ENCODE results near the gene ALDH3B2. TPM values are rescaled to one million over a fixed set of nuclear protein-coding genes. Genes with fewer than 3 reads are reported as not detected.

Gene ALDH3B2
- total and polyA plus RNA-seq, 2 of the 8 experiments (the other 6 are each of a cell fraction or from before 2014, with no cell fraction given): not detected

DNA sequence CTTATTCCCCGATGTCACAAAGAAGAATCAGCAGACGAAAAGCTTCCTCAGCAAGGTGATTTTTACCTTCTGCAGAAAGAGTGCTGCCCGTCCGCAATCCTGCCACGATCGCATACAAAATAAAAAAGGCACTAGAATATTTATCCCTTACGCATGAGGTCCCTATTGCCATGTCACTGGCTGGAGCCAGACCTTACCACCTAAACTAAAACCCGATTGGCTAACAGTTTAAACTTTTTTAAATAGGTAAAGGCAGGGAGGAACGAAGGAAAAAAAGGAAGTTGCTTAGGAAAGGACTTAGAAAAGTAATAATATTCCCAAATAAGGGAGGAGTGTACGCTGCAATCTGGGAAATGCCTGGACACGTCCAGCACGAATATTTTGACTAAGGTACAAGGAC lies 21.2 kb upstream of the ALDH3B2 start:
- H2BK15ac ChIP-seq (ENCODE audit: low read length): no peak overlapping the region
- H3K18ac ChIP-seq (ENCODE audit: extremely low read depth, low read length): no peak overlapping the region
- H3K23ac ChIP-seq (ENCODE audit: insufficient read length): no peak overlapping the region
- H3K9ac ChIP-seq (replicated peaks in 1 of 4; ENCODE audit: extremely low read depth in 1 of 4, low read depth in 3 of 4, low read length in 3 of 4): no peak overlapping the region
- no peak overlapping the region for H2BK12ac ChIP-seq (ENCODE audit: low read depth, low read length)
- H4K20me1 ChIP-seq (replicated peaks in 1 of 2; ENCODE audit: control insufficient read depth in 1 of 2, insufficient read depth in 2 of 2, low read length in 2 of 2): no peaks in the 10 kb centered on the region
- no peak overlapping the region for H3K14ac ChIP-seq (ENCODE audit: insufficient read length)
- peaks cover 3 to 6% of the 10 kb centered on the region in 2 experiments; a peak in 3 of 4 replicates for H3K9me3 ChIP-seq (ENCODE audit: insufficient read depth in 2 of 2, low read depth in 1 of 2, low read length in 1 of 2)
- POLR2A ChIA-PET (ENCODE audit: partially characterized antibody): no interaction called here
- H3K27me3 ChIP-seq (replicated peaks in 1 of 4; ENCODE audit: control insufficient read depth in 3 of 4, extremely low read depth in 1 of 4, insufficient read depth in 3 of 4, low read length in 3 of 4): no peaks in the 10 kb centered on the region; a peak in 2 of 7 replicates
- 91% methylated on average over 12 of the region's 12 CpGs; no CpG with 5 or more reads in 1 of the 2 experiments for WGBS, 2 experiments (ENCODE audit: extremely low coverage in 1 of 2, insufficient coverage in 1 of 2, insufficient read length in 1 of 2, insufficient replicate concordance in 2 of 2, low coverage in 1 of 2, low lambda C conversion rate in 2 of 2, missing lambda C conversion rate in 1 of 2)
- no peak overlapping the region for H4K5ac ChIP-seq (ENCODE audit: insufficient read length, low read depth, low read length)
- H2AK5ac ChIP-seq (ENCODE audit: low read depth, low read length): no peak overlapping the region
- no peaks in the 10 kb centered on the region for H3K23me2 ChIP-seq (ENCODE audit: low read depth, low read length)
- FAIRE-seq (no peak), DNase-seq (ENCODE audit: low read depth in 1 of 2, low spot score in 2 of 2) (no peak)
- no peaks in the 10 kb centered on the region for H3K36me3 ChIP-seq (ENCODE audit: control insufficient read depth in 2 of 4, insufficient read depth in 4 of 4, low read length in 3 of 4)
- no peak overlapping the region for H3K4ac ChIP-seq (replicated peaks; ENCODE audit: insufficient read length, low read depth, low read length)
- no peaks in the 10 kb centered on the region for H3K79me2 ChIP-seq (ENCODE audit: control insufficient read depth in 1 of 2, insufficient read depth in 2 of 2, low read length in 2 of 2)
- H3K4me3 ChIP-seq (ENCODE audit: extremely low read depth in 1 of 4, insufficient read depth in 2 of 4, low read depth in 3 of 4, low read length in 4 of 4): no peak overlapping the region
- no peak overlapping the region for H2BK5ac ChIP-seq (ENCODE audit: low read depth, low read length)
- no peak overlapping the region for H2BK20ac ChIP-seq (ENCODE audit: low read length)
- H3K79me1 ChIP-seq (ENCODE audit: low read depth, low read length): no peaks in the 10 kb centered on the region
- H3K56ac ChIP-seq (replicated peaks; ENCODE audit: insufficient read length, low read depth, low read length): no peak overlapping the region
- H4K8ac ChIP-seq (ENCODE audit: extremely low read depth, insufficient read depth, low read length): no peak overlapping the region
- H3K27ac ChIP-seq (ENCODE audit: low read depth, low read length): no peak overlapping the region
- no peak overlapping the region for H4K91ac ChIP-seq (replicated peaks; ENCODE audit: insufficient read length, low read length)
- H3K4me1 ChIP-seq (replicated peaks in 1 of 4; ENCODE audit: control insufficient read depth in 3 of 4, insufficient read depth in 4 of 4, low read length in 3 of 4): no peaks in the 10 kb centered on the region
- CTCF ChIA-PET (ENCODE audit: partially characterized antibody): interaction anchor here (1.2 to 1.5 kb wide), 2 partner anchors 13 to 47 kb away, joined by 3 to 5 read pairs; no protein-coding TSS in a partner anchor
- no peak overlapping the region for H3K4me2 ChIP-seq (ENCODE audit: insufficient read depth in 1 of 2, low read depth in 2 of 2, low read length in 2 of 2)
- H2BK120ac ChIP-seq (replicated peaks; ENCODE audit: low read depth, low read length): no peak overlapping the region
- H2AFZ ChIP-seq (ENCODE audit: low read length): no peak overlapping the region
- TF ChIP-seq E2F6 (IDR thresholded peaks at IDR 0.05) (no peak), JUND (IDR thresholded peaks at IDR 0.05; ENCODE audit: low read length) (no peak), SUZ12 (IDR thresholded peaks at IDR 0.05; ENCODE audit: low read length) (no peak), TEAD4 (IDR thresholded peaks at IDR 0.05; ENCODE audit: low read depth, low read length) (no peak), SP1 (IDR thresholded peaks at IDR 0.05; ENCODE audit: low read depth, low read length) (no peak), RAD21 (IDR thresholded peaks at IDR 0.05 in 1 of 2, conservative IDR thresholded peaks at IDR 0.05 in 1 of 2; ENCODE audit: low read depth in 2 of 2, low read length in 2 of 2) (no peak), SP2 (IDR thresholded peaks at IDR 0.05; ENCODE audit: low read length) (no peak), GABPA (IDR thresholded peaks at IDR 0.05; ENCODE audit: borderline replicate concordance, insufficient read depth, low read length) (no peak), TBP (IDR thresholded peaks at IDR 0.05; ENCODE audit: low read depth, low read length) (no peak), SIX5 (IDR thresholded peaks at IDR 0.05; ENCODE audit: low read depth, low read length) (no peak), ATF3 (IDR thresholded peaks at IDR 0.05; ENCODE audit: insufficient read depth, low read depth, low read length) (no peak)
- TF ChIP-seq, protein P1, sequence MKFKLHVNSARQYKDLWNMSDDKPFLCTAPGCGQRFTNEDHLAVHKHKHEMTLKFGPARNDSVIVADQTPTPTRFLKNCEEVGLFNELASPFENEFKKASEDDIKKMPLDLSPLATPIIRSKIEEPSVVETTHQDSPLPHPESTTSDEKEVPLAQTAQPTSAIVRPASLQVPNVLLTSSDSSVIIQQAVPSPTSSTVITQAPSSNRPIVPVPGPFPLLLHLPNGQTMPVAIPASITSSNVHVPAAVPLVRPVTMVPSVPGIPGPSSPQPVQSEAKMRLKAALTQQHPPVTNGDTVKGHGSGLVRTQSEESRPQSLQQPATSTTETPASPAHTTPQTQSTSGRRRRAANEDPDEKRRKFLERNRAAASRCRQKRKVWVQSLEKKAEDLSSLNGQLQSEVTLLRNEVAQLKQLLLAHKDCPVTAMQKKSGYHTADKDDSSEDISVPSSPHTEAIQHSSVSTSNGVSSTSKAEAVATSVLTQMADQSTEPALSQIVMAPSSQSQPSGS (IDR thresholded peaks at IDR 0.05; ENCODE audit: low read length): no peak

All from H1 (cell line).